GM12878 (cell line): ENCODE measurements around the gene CALHM1. TPM values are rescaled to one million over a fixed set of nuclear protein-coding genes. Genes with fewer than 3 reads are reported as not detected.

Experiments used
- ATAC-seq: fragments of 200-7000 bp; cut with Tn5 transposase; 3 replicates; pipeline ENCODE4 v1.9.1; 2020; ENCODE audit warnings: mild to moderate bottlenecking, moderate library complexity
- BruUV-seq: library from RNA; stranded (reverse); fragments of 400-500 nt; replicated peaks from 2 replicates; lab custom pipeline; 2021; lab: Mats Ljungman, UMichigan
- CTCF ChIA-PET: fragments of 300-600 bp; sonication (Branson Sonifier 250); formaldehyde crosslinking; extraction: SDS; loops from one replicate; lab custom pipeline; 2021; ENCODE audit warnings: inconsistent platforms; lab: Yijun Ruan, JAX
- POLR2A ChIA-PET: fragments of 350-600 bp; formaldehyde crosslinking; extraction: SDS; loops from one replicate; lab custom pipeline; 2021; ENCODE audit warnings: inconsistent platforms; lab: Charles Lee
- RAD21 ChIA-PET: fragments of 300-600 bp; sonication (Branson Sonifier 250); formaldehyde crosslinking; loops from one replicate; lab custom pipeline; 2023; ENCODE audit warnings: antibody characterized with exemption; ENCODE audit not compliant: unreplicated experiment; lab: Charles Lee
- SMC1A ChIA-PET: fragments of 300-600 bp; sonication (Branson Sonifier 250); formaldehyde crosslinking; loops from one replicate; lab custom pipeline; 2023; ENCODE audit not compliant: unreplicated experiment, uncharacterized antibody; lab: Charles Lee
- DNase-seq: peaks from one replicate; pipeline ENCODE4 v3.0.0-alpha.2; 2011; ENCODE audit warnings: low read depth, low spot score
- FAIRE-seq: peaks from 3 replicates; lab custom pipeline; 2011; peaks lifted over from hg19 to GRCh38; lab: Jason Lieb, UNC
- H2AFZ ChIP-seq: 2 replicates; pipeline ENCODE4 v1.6.0; 2011; ENCODE audit warnings: low read depth, low read length, control low read depth; ENCODE audit not compliant: control insufficient read depth
- H3K27ac ChIP-seq: 2 replicates; pipeline ENCODE4 v1.5.1; 2011; ENCODE audit warnings: control low read depth; ENCODE audit not compliant: control insufficient read depth, insufficient read depth
- H3K27me3 ChIP-seq, 2 experiments: replicated peaks in 1 of 2; 2 replicates each; pipeline versions ENCODE4 v1.6.0 to v1.6.1; 2011; ENCODE audit warnings: low read length in 1 of 2; ENCODE audit not compliant: control insufficient read depth in 2 of 2, insufficient read depth in 2 of 2
- H3K36me3 ChIP-seq, 2 experiments: 2 replicates each; pipeline ENCODE4 v1.5.1; 2011; ENCODE audit warnings: low read length in 1 of 2; ENCODE audit not compliant: control insufficient read depth in 2 of 2, insufficient read depth in 2 of 2
- H3K4me1 ChIP-seq: 2 replicates; pipeline ENCODE4 v1.6.1; 2011; ENCODE audit warnings: mild to moderate bottlenecking, low read length, moderate library complexity, mixed read lengths; ENCODE audit not compliant: control insufficient read depth, insufficient read depth
- H3K4me2 ChIP-seq: 2 replicates; pipeline ENCODE4 v1.6.0; 2011; ENCODE audit warnings: control low read depth; ENCODE audit not compliant: control insufficient read depth, insufficient read depth
- H3K4me3 ChIP-seq: fragments of 200-600 bp; sonication (generic); 2 replicates; pipeline ENCODE4 v1.5.1; 2016
- H3K79me2 ChIP-seq: 2 replicates; pipeline ENCODE4 v1.6.0; 2011; ENCODE audit warnings: low read length; ENCODE audit not compliant: control insufficient read depth, insufficient read depth
- H3K9ac ChIP-seq: 2 replicates; pipeline ENCODE4 v1.8.0; 2011; ENCODE audit warnings: low read length, control low read depth, mixed read lengths; ENCODE audit not compliant: control insufficient read depth, insufficient read depth
- H3K9me3 ChIP-seq: replicated peaks from 3 replicates; pipeline ENCODE4 v1.5.1; 2011; ENCODE audit warnings: mild to moderate bottlenecking, low read length; ENCODE audit not compliant: control insufficient read depth, insufficient read depth
- H4K20me1 ChIP-seq: 2 replicates; pipeline ENCODE4 v1.6.0; 2011; ENCODE audit not compliant: control insufficient read depth, insufficient read depth
- ATF7 ChIP-seq: fragments of 450-650 bp; IDR thresholded peaks from 2 replicates; pipeline ENCODE4 v1.6.1; 2016; ENCODE audit warnings: low read depth, mild to moderate bottlenecking
- BCL11A ChIP-seq: IDR thresholded peaks from 2 replicates; pipeline ENCODE4 v1.6.1; 2011; ENCODE audit warnings: low read depth, low read length
- CBFB ChIP-seq: IDR thresholded peaks from 2 replicates; pipeline ENCODE4 v1.6.1; 2016; ENCODE audit warnings: antibody characterized with exemption, low read depth
- MEF2B ChIP-seq: fragments of 450-650 bp; IDR thresholded peaks from 2 replicates; pipeline ENCODE4 v1.6.1; 2018; ENCODE audit warnings: mild to moderate bottlenecking, moderate library complexity; ENCODE audit not compliant: partially characterized antibody, poor library complexity, severe bottlenecking
- RAD51 ChIP-seq: fragments of 450-650 bp; IDR thresholded peaks from 2 replicates; pipeline ENCODE4 v1.6.1; 2016; ENCODE audit warnings: moderate library complexity, mild to moderate bottlenecking, inconsistent platforms
- RB1 ChIP-seq: fragments of 450-650 bp; formaldehyde crosslinking; IDR thresholded peaks from 2 replicates; pipeline ENCODE4 v1.6.1; 2017; ENCODE audit warnings: mild to moderate bottlenecking, borderline replicate concordance
- ZSCAN29 ChIP-seq: fragments of 450-650 bp; IDR thresholded peaks from 2 replicates; pipeline ENCODE4 v1.6.1; 2017; ENCODE audit warnings: mild to moderate bottlenecking, moderate library complexity
- WGBS: methylation state at CpG from one replicate; pipeline ENCODE4 v1.1.6; 2016; ENCODE audit warnings: low lambda C conversion rate; ENCODE audit not compliant: insufficient replicate concordance, insufficient coverage; ENCODE audit errors: missing lambda C conversion rate; 5-methylcytosine and 5-hydroxymethylcytosine counted together
- in situ Hi-C: fragments of 300-500 bp; cut with MboI; formaldehyde crosslinking; loops from 9 replicates; pipeline ENCODE4 v1.14.3; 2018; ENCODE audit warnings: mixed read lengths
- intact Hi-C: fragments of 100-400 bp; cut with micrococcal nuclease; formaldehyde crosslinking; loops from one replicate; pipeline ENCODE4 v1.14.2; 2022; ENCODE audit not compliant: unreplicated experiment
- polyA plus RNA-seq, 11 experiments: library from polyadenylated mRNA; depleted of rRNA in 4 of 11; unstranded in 6 of 11; stranded (reverse) in 5 of 11; fragments of >200 nt; fragmentation: Nextera tagmentation in 4 of 11; fragmentation: Illumina TruSeq in 1 of 11; extraction: Ambion mirVana in 4 of 11; extraction: Trizol in 1 of 11; gene quantifications; 1 replicate in 1 of 11; 2 replicates in 10 of 11; pipeline versions ENCODE4 v1.2.1 to v1.2.3, GENCODE V29; 2011 to 2016; ENCODE audit warnings: inconsistent platforms in 2 of 11, missing spikeins in 2 of 11, low read depth in 1 of 11
- total RNA-seq, 4 experiments: library from RNA; depleted of rRNA in 3 of 4; stranded (reverse); fragments of >200 nt in 3 of 4; fragmentation: Illumina TruSeq in 1 of 4; extraction: Trizol in 1 of 4; gene quantifications; 2 replicates each; pipeline versions ENCODE4 v1.2.1 to v1.2.3, GENCODE V29; 2013 to 2021
- TF ChIP-seq, protein P1 (sequence below): fragments of 450-650 bp; IDR thresholded peaks from 2 replicates; pipeline ENCODE4 v1.6.1; 2017; ENCODE audit warnings: low read depth, mild to moderate bottlenecking, moderate library complexity
- TF ChIP-seq, protein P2 (sequence below): fragments of 450-650 bp; IDR thresholded peaks from 2 replicates; pipeline ENCODE4 v1.6.1; 2014; ENCODE audit warnings: mild to moderate bottlenecking
- TF ChIP-seq, protein P3 (sequence below): fragments of 450-650 bp; formaldehyde crosslinking; IDR thresholded peaks from 2 replicates; pipeline ENCODE4 v1.5.0; 2022; ENCODE audit warnings: mild to moderate bottlenecking, missing genetic modification characterization
- TF ChIP-seq, protein P4 (sequence below): fragments of 450-650 bp; IDR thresholded peaks from 2 replicates; pipeline ENCODE4 v1.6.1; 2018; ENCODE audit warnings: mild to moderate bottlenecking, low read depth, moderate library complexity; ENCODE audit not compliant: partially characterized antibody

The CALHM1 gene
- total and polyA plus RNA-seq, 10 of the 15 experiments (the other 5 are each of a cell fraction or from before 2014, with no cell fraction given) = 0.05 to 1.7 (median 0.17) TPM

DNA sequence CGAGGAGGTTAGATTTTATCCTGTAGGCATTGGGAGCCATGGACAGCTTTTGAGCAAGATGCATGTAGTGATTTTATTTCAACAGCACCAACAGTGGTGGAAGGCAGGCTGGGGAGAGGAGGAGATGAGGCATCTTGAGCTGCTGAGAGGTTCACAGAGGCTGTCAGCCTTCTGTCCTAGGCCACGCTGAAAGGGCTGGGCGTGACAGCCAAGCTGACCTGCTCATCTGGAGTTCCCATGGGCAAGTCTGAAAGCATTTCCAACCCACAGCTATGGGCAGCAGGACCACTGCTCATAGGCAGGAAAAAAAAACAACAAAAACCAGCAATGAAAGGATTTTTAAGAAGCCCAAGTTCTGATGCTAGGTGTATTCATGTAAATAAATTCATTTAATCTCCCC is 42.5 kb upstream of the CALHM1 start:
- RAD21 ChIA-PET = no interaction called here
- no peaks in the 10 kb centered on the region for H4K20me1 ChIP-seq
- H3K4me2 ChIP-seq = no peak overlapping the region
- no peaks in the 10 kb centered on the region for H3K79me2 ChIP-seq
- H2AFZ ChIP-seq = no peak overlapping the region
- POLR2A ChIA-PET = no interaction called here
- no peak for ATAC-seq
- no peak for DNase-seq
- no peak overlapping the region for H3K27ac ChIP-seq
- CTCF ChIA-PET = interaction anchor here (1.0 to 1.3 kb wide), 2 partner anchors 41 to 63 kb away, joined by 6 read pairs; no protein-coding TSS in a partner anchor
- H3K4me3 ChIP-seq = no peak overlapping the region
- peaks cover 6% of the 10 kb centered on the region for H3K4me1 ChIP-seq
- no TSS peak for BruUV-seq
- no peaks in the 10 kb centered on the region for H3K9me3 ChIP-seq
- H3K27me3 ChIP-seq = peaks cover 2 to 3% of the 10 kb centered on the region in 2 experiments; a peak in 3 of 4 replicates
- SMC1A ChIA-PET = no interaction called here
- TF ChIP-seq, protein P1, sequence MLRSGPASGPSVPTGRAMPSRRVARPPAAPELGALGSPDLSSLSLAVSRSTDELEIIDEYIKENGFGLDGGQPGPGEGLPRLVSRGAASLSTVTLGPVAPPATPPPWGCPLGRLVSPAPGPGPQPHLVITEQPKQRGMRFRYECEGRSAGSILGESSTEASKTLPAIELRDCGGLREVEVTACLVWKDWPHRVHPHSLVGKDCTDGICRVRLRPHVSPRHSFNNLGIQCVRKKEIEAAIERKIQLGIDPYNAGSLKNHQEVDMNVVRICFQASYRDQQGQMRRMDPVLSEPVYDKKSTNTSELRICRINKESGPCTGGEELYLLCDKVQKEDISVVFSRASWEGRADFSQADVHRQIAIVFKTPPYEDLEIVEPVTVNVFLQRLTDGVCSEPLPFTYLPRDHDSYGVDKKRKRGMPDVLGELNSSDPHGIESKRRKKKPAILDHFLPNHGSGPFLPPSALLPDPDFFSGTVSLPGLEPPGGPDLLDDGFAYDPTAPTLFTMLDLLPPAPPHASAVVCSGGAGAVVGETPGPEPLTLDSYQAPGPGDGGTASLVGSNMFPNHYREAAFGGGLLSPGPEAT = no peak
- TF ChIP-seq BCL11A (no peak), RB1 (no peak), CBFB (no peak), ATF7 (no peak), RAD51 (no peak), ZSCAN29 (no peak), MEF2B (no peak)
- TF ChIP-seq, protein P2, sequence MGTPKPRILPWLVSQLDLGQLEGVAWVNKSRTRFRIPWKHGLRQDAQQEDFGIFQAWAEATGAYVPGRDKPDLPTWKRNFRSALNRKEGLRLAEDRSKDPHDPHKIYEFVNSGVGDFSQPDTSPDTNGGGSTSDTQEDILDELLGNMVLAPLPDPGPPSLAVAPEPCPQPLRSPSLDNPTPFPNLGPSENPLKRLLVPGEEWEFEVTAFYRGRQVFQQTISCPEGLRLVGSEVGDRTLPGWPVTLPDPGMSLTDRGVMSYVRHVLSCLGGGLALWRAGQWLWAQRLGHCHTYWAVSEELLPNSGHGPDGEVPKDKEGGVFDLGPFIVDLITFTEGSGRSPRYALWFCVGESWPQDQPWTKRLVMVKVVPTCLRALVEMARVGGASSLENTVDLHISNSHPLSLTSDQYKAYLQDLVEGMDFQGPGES = no peak
- TF ChIP-seq, protein P3, sequence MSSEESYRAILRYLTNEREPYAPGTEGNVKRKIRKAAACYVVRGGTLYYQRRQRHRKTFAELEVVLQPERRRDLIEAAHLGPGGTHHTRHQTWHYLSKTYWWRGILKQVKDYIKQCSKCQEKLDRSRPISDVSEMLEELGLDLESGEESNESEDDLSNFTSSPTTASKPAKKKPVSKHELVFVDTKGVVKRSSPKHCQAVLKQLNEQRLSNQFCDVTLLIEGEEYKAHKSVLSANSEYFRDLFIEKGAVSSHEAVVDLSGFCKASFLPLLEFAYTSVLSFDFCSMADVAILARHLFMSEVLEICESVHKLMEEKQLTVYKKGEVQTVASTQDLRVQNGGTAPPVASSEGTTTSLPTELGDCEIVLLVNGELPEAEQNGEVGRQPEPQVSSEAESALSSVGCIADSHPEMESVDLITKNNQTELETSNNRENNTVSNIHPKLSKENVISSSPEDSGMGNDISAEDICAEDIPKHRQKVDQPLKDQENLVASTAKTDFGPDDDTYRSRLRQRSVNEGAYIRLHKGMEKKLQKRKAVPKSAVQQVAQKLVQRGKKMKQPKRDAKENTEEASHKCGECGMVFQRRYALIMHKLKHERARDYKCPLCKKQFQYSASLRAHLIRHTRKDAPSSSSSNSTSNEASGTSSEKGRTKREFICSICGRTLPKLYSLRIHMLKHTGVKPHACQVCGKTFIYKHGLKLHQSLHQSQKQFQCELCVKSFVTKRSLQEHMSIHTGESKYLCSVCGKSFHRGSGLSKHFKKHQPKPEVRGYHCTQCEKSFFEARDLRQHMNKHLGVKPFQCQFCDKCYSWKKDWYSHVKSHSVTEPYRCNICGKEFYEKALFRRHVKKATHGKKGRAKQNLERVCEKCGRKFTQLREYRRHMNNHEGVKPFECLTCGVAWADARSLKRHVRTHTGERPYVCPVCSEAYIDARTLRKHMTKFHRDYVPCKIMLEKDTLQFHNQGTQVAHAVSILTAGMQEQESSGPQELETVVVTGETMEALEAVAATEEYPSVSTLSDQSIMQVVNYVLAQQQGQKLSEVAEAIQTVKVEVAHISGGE (CRISPR knock-in tag) = no peak
- TF ChIP-seq, protein P4, sequence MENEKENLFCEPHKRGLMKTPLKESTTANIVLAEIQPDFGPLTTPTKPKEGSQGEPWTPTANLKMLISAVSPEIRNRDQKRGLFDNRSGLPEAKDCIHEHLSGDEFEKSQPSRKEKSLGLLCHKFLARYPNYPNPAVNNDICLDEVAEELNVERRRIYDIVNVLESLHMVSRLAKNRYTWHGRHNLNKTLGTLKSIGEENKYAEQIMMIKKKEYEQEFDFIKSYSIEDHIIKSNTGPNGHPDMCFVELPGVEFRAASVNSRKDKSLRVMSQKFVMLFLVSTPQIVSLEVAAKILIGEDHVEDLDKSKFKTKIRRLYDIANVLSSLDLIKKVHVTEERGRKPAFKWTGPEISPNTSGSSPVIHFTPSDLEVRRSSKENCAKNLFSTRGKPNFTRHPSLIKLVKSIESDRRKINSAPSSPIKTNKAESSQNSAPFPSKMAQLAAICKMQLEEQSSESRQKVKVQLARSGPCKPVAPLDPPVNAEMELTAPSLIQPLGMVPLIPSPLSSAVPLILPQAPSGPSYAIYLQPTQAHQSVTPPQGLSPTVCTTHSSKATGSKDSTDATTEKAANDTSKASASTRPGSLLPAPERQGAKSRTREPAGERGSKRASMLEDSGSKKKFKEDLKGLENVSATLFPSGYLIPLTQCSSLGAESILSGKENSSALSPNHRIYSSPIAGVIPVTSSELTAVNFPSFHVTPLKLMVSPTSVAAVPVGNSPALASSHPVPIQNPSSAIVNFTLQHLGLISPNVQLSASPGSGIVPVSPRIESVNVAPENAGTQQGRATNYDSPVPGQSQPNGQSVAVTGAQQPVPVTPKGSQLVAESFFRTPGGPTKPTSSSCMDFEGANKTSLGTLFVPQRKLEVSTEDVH = no peak
- intact Hi-C loops (loop anchor here (5.0 kb wide), 1 partner anchor 91 kb away; no protein-coding TSS in a partner anchor), in situ Hi-C loops (no loop called here)
- WGBS = 17% methylated on average over 3 of the region's 3 CpGs
- no peak overlapping the region for H3K9ac ChIP-seq
- FAIRE-seq = no peak
- H3K36me3 ChIP-seq = no peaks in the 10 kb centered on the region
